ENCODE results near the gene MRPS6.

Gene MRPS6

GRCh38 chr21:34055615-34056014, 17.8 kb upstream of the MRPS6 start:
- Histone ChIP-seq H4K91ac (ENCODE audit: low read length) (no peak overlapping the region), H3K4me1 (ENCODE audit: control insufficient read depth, insufficient read depth, low read depth, low read length) (no peaks in the 10 kb centered on the region), H3K9ac (ENCODE audit: low read length) (no peak overlapping the region), H3K23ac (ENCODE audit: low read length in 2 of 2) (no peak overlapping the region), H3K4me2 (ENCODE audit: low read length, poor library complexity, severe bottlenecking) (no peak overlapping the region), H2BK15ac (ENCODE audit: low read depth, poor library complexity, severe bottlenecking) (no peak overlapping the region), H3K18ac (ENCODE audit: low read depth in 1 of 2, low read length in 2 of 2) (no peak overlapping the region), H2AK5ac (ENCODE audit: low read length, severe bottlenecking) (no peak overlapping the region), H3K4ac (ENCODE audit: low read depth in 1 of 2, low read length in 2 of 2) (no peak overlapping the region), H3K4me3 (ENCODE audit: insufficient read depth in 1 of 2, low read depth in 1 of 2, low read length in 2 of 2) (no peak overlapping the region), H2BK5ac (ENCODE audit: low read depth, low read length, poor library complexity, severe bottlenecking) (no peak overlapping the region), H3K27me3 (ENCODE audit: control insufficient read depth in 1 of 2, insufficient read depth in 1 of 2, low read length in 2 of 2) (no peaks in the 10 kb centered on the region), H3K27ac (ENCODE audit: low read length, poor library complexity, severe bottlenecking) (no peak overlapping the region), H3K79me1 (replicated peaks; ENCODE audit: low read length, poor library complexity, severe bottlenecking) (no peaks in the 10 kb centered on the region), H3K36me3 (ENCODE audit: control insufficient read depth in 1 of 2, insufficient read depth in 2 of 2, low read depth in 1 of 2, low read length in 2 of 2) (no peaks in the 10 kb centered on the region), H2AFZ (ENCODE audit: low read depth, low read length) (no peak overlapping the region), H4K8ac (ENCODE audit: low read length) (no peak overlapping the region), H3K9me3 (ENCODE audit: control insufficient read depth, low read length) (no peaks in the 10 kb centered on the region), H2BK12ac (ENCODE audit: low read length in 2 of 2) (no peak overlapping the region), H2BK120ac (ENCODE audit: low read depth, low read length) (no peak overlapping the region), H3K14ac (ENCODE audit: low read length in 2 of 2) (no peak overlapping the region)
- DNase-seq: no peak
- 100% methylated on average over 4 of the region's 5 CpGs for WGBS

GRCh38 chr21:34061983-34062382, 11.4 kb upstream of the MRPS6 start:
- no peaks in the 10 kb centered on the region for H3K4me1 ChIP-seq (ENCODE audit: control insufficient read depth, insufficient read depth, low read depth, low read length)
- H2AK5ac ChIP-seq (ENCODE audit: low read length, severe bottlenecking): no peak overlapping the region
- no peak overlapping the region for H2BK15ac ChIP-seq (ENCODE audit: low read depth, poor library complexity, severe bottlenecking)
- H4K91ac ChIP-seq (ENCODE audit: low read length): no peak overlapping the region
- no peak overlapping the region for H3K9ac ChIP-seq (ENCODE audit: low read length)
- no CpG with 5 or more reads among the region's 3 CpGs for WGBS
- H3K79me1 ChIP-seq (replicated peaks; ENCODE audit: low read length, poor library complexity, severe bottlenecking): no peaks in the 10 kb centered on the region
- no peak overlapping the region for H3K14ac ChIP-seq (ENCODE audit: low read length in 2 of 2)
- no peaks in the 10 kb centered on the region for H3K27me3 ChIP-seq (ENCODE audit: control insufficient read depth in 1 of 2, insufficient read depth in 1 of 2, low read length in 2 of 2)
- no peak overlapping the region for H2BK120ac ChIP-seq (ENCODE audit: low read depth, low read length)
- no peak for DNase-seq
- no peak overlapping the region for H3K18ac ChIP-seq (ENCODE audit: low read depth in 1 of 2, low read length in 2 of 2)
- no peak overlapping the region for H2BK12ac ChIP-seq (ENCODE audit: low read length in 2 of 2)
- H3K4me2 ChIP-seq (ENCODE audit: low read length, poor library complexity, severe bottlenecking): no peak overlapping the region
- H2BK5ac ChIP-seq (ENCODE audit: low read depth, low read length, poor library complexity, severe bottlenecking): no peak overlapping the region
- H3K9me3 ChIP-seq (ENCODE audit: control insufficient read depth, low read length): no peaks in the 10 kb centered on the region
- H3K36me3 ChIP-seq (ENCODE audit: control insufficient read depth in 1 of 2, insufficient read depth in 2 of 2, low read depth in 1 of 2, low read length in 2 of 2): no peaks in the 10 kb centered on the region
- H3K4ac ChIP-seq (ENCODE audit: low read depth in 1 of 2, low read length in 2 of 2): no peak overlapping the region
- no peak overlapping the region for H3K4me3 ChIP-seq (ENCODE audit: insufficient read depth in 1 of 2, low read depth in 1 of 2, low read length in 2 of 2)
- H3K23ac ChIP-seq (ENCODE audit: low read length in 2 of 2): no peak overlapping the region
- no peak overlapping the region for H4K8ac ChIP-seq (ENCODE audit: low read length)
- H2AFZ ChIP-seq (ENCODE audit: low read depth, low read length): no peak overlapping the region
- no peak overlapping the region for H3K27ac ChIP-seq (ENCODE audit: low read length, poor library complexity, severe bottlenecking)

- Histone ChIP-seq H3K79me1 (replicated peaks; ENCODE audit: low read length, poor library complexity, severe bottlenecking) (no peaks in the 10 kb centered on the region), H2BK5ac (ENCODE audit: low read depth, low read length, poor library complexity, severe bottlenecking) (no peak overlapping the region), H2BK120ac (ENCODE audit: low read depth, low read length) (no peak overlapping the region), H3K4ac (ENCODE audit: low read depth in 1 of 2, low read length in 2 of 2) (no peak overlapping the region), H3K9ac (ENCODE audit: low read length) (no peak overlapping the region), H3K4me3 (ENCODE audit: insufficient read depth in 1 of 2, low read depth in 1 of 2, low read length in 2 of 2) (no peak overlapping the region), H2AK5ac (ENCODE audit: low read length, severe bottlenecking) (no peak overlapping the region), H2BK12ac (ENCODE audit: low read length in 2 of 2) (no peak overlapping the region), H4K91ac (ENCODE audit: low read length) (no peak overlapping the region), H4K8ac (ENCODE audit: low read length) (no peak overlapping the region), H3K27me3 (ENCODE audit: control insufficient read depth in 1 of 2, insufficient read depth in 1 of 2, low read length in 2 of 2) (no peaks in the 10 kb centered on the region), H2AFZ (ENCODE audit: low read depth, low read length) (no peak overlapping the region), H3K36me3 (ENCODE audit: control insufficient read depth in 1 of 2, insufficient read depth in 2 of 2, low read depth in 1 of 2, low read length in 2 of 2) (no peaks in the 10 kb centered on the region), H3K4me1 (ENCODE audit: control insufficient read depth, insufficient read depth, low read depth, low read length) (no peaks in the 10 kb centered on the region), H3K18ac (ENCODE audit: low read depth in 1 of 2, low read length in 2 of 2) (no peak overlapping the region), H3K14ac (ENCODE audit: low read length in 2 of 2) (no peak overlapping the region), H3K27ac (ENCODE audit: low read length, poor library complexity, severe bottlenecking) (no peak overlapping the region), H2BK15ac (ENCODE audit: low read depth, poor library complexity, severe bottlenecking) (no peak overlapping the region), H3K23ac (ENCODE audit: low read length in 2 of 2) (no peak overlapping the region), H3K4me2 (ENCODE audit: low read length, poor library complexity, severe bottlenecking) (no peak overlapping the region), H3K9me3 (ENCODE audit: control insufficient read depth, low read length) (no peaks in the 10 kb centered on the region)
- WGBS: 67% methylated on average over 3 of the region's 3 CpGs
- no peak for DNase-seq
Measured at GRCh38 chr21:34065027-34065426, 8.4 kb upstream of the MRPS6 start.

GRCh38 chr21:34071683-34072082, 1.7 kb upstream of the MRPS6 start:
- peaks cover 8% of the 10 kb centered on the region for H3K4me1 ChIP-seq (ENCODE audit: control insufficient read depth, insufficient read depth, low read depth, low read length)
- H2BK5ac ChIP-seq (ENCODE audit: low read depth, low read length, poor library complexity, severe bottlenecking): no peak overlapping the region
- no peak overlapping the region for H2AFZ ChIP-seq (ENCODE audit: low read depth, low read length)
- H2AK5ac ChIP-seq (ENCODE audit: low read length, severe bottlenecking): no peak overlapping the region
- H3K4ac ChIP-seq (ENCODE audit: low read depth in 1 of 2, low read length in 2 of 2): no peak overlapping the region
- no peak overlapping the region for H3K23ac ChIP-seq (ENCODE audit: low read length in 2 of 2)
- no peak overlapping the region for H3K4me3 ChIP-seq (ENCODE audit: insufficient read depth in 1 of 2, low read depth in 1 of 2, low read length in 2 of 2)
- H4K91ac ChIP-seq (ENCODE audit: low read length): no peak overlapping the region
- no peaks in the 10 kb centered on the region for H3K27me3 ChIP-seq (ENCODE audit: control insufficient read depth in 1 of 2, insufficient read depth in 1 of 2, low read length in 2 of 2)
- no peak overlapping the region for H3K9ac ChIP-seq (ENCODE audit: low read length)
- H2BK12ac ChIP-seq (ENCODE audit: low read length in 2 of 2): no peak overlapping the region
- no peak overlapping the region for H2BK120ac ChIP-seq (ENCODE audit: low read depth, low read length)
- no peak overlapping the region for H3K14ac ChIP-seq (ENCODE audit: low read length in 2 of 2)
- no peak overlapping the region for H2BK15ac ChIP-seq (ENCODE audit: low read depth, poor library complexity, severe bottlenecking)
- H3K27ac ChIP-seq (ENCODE audit: low read length, poor library complexity, severe bottlenecking): no peak overlapping the region
- H4K8ac ChIP-seq (ENCODE audit: low read length): no peak overlapping the region
- H3K4me2 ChIP-seq (ENCODE audit: low read length, poor library complexity, severe bottlenecking): no peak overlapping the region
- no peak overlapping the region for H3K18ac ChIP-seq (ENCODE audit: low read depth in 1 of 2, low read length in 2 of 2)
- no peak for DNase-seq
- H3K79me1 ChIP-seq (replicated peaks; ENCODE audit: low read length, poor library complexity, severe bottlenecking): no peaks in the 10 kb centered on the region
- no peaks in the 10 kb centered on the region for H3K9me3 ChIP-seq (ENCODE audit: control insufficient read depth, low read length)
- WGBS: 87% methylated on average over 5 of the region's 9 CpGs
- H3K36me3 ChIP-seq (ENCODE audit: control insufficient read depth in 1 of 2, insufficient read depth in 2 of 2, low read depth in 1 of 2, low read length in 2 of 2): peaks cover 0 to 26% of the 10 kb centered on the region in 2 experiments

Data from mesenchymal stem cell (in vitro differentiated cells and primary cell).